ENCODE data around the gene SETBP1. TPM values are rescaled to one million over a fixed set of nuclear protein-coding genes. Genes with fewer than 3 reads are reported as not detected.

SETBP1 gene
- total and polyA plus RNA-seq, 2 of the 4 experiments (the other 2 are of a cell fraction), result 0.19 to 0.36 TPM

DNA sequence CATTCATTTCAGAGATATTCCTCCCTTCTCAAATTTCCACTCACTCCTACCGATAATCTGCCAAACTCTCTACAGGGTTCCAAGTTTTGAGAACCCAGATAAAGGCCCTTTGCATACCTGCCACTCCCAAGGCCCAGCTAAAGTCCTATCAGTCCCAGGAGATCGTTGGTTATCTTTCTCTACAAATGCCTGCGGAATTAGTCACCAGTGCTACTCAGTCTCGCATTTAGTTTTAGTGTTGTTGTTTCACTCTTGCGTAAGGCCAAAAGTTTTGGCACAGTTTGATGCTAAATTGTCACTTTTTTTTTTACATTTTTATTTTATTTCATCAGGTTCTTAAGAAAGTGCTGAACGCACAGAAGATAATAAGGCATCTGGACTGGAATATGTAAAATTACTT lies 29.2 kb upstream of the SETBP1 start:
- Histone ChIP-seq H3K9me1 (ENCODE audit: insufficient read depth, low read length) (peaks cover 9% of the 10 kb centered on the region; the same call in 1 of the 2 replicates), H2AFZ (replicated peaks; ENCODE audit: low read length, poor library complexity) (no peak overlapping the region), H4K20me1 (ENCODE audit: insufficient read depth, low read length) (no peaks in the 10 kb centered on the region), H3K9me3 (ENCODE audit: control insufficient read depth, insufficient read depth, low read length) (no peaks in the 10 kb centered on the region), H3K9ac (ENCODE audit: low read depth, low read length) (no peak overlapping the region), H3K4me2 (ENCODE audit: low read depth, low read length) (no peak overlapping the region), H4K8ac (ENCODE audit: low read depth in 2 of 2, low read length in 2 of 2) (no peak overlapping the region), H2BK5ac (ENCODE audit: low read depth, low read length, poor library complexity, severe bottlenecking) (no peak overlapping the region), H3K4me3 (ENCODE audit: insufficient read depth, low read depth, low read length) (no peak overlapping the region), H4K91ac (ENCODE audit: insufficient read depth, low read depth, low read length) (no peak overlapping the region), H3K27me3 (ENCODE audit: control insufficient read depth, insufficient read depth, low read length) (no peaks in the 10 kb centered on the region), H2BK20ac (ENCODE audit: low read depth, low read length) (no peak overlapping the region), H2AK5ac (ENCODE audit: low read depth, low read length) (no peak overlapping the region), H2BK120ac (ENCODE audit: low read depth, low read length) (no peak overlapping the region), H3K36me3 (ENCODE audit: control insufficient read depth, insufficient read depth, low read length) (no peaks in the 10 kb centered on the region), H3K56ac (ENCODE audit: extremely low read depth, insufficient read depth, low read length) (no peak overlapping the region), H2BK15ac (ENCODE audit: low read depth, low read length) (no peak overlapping the region), H3K27ac (ENCODE audit: insufficient read depth, low read length) (no peak overlapping the region), H2AK9ac (replicated peaks; ENCODE audit: low read depth, low read length, poor library complexity) (no peak overlapping the region), H3K23ac (ENCODE audit: low read depth, low read length) (no peak overlapping the region), H3K18ac (ENCODE audit: low read depth, low read length) (no peak overlapping the region), H3K4ac (ENCODE audit: low read depth, low read length) (no peak overlapping the region), H4K5ac (ENCODE audit: low read depth, low read length) (no peak overlapping the region), H3K4me1 (ENCODE audit: control insufficient read depth, insufficient read depth, low read length) (peaks cover 2% of the 10 kb centered on the region; the same call in 1 of the 2 replicates), H3K79me1 (ENCODE audit: low read depth in 1 of 2, low read length in 2 of 2) (no peaks in the 10 kb centered on the region), H3K14ac (replicated peaks; ENCODE audit: low read depth, low read length) (no peak overlapping the region)
- ChIA-PET POLR2A (ENCODE audit: unreplicated experiment) (no interaction called here), CTCF (no interaction called here)
- in situ Hi-C loops (cut with MboI; ENCODE audit: low sequenced_read_pairs), result no loop called here
- ATAC-seq (ENCODE audit: low read depth) (no peak; the same call in 1 of the 2 replicates), DNase-seq (peak; percentile 54)
- intact Hi-C loops (cut with micrococcal nuclease), result no loop called here
- dilution Hi-C loops (cut with HindIII; ENCODE audit: low sequenced_read_pairs, unreplicated experiment), result no loop called here
- WGBS, 2 experiments (ENCODE audit: extremely low coverage in 2 of 2, insufficient read length in 1 of 2), result 60% methylated on average over 1 of the region's 6 CpGs; no CpG with 5 or more reads in 1 of the 2 experiments
- BruUV-seq (replicated peaks), result no TSS peak
- no peak for TF ChIP-seq NFE2L2 (IDR thresholded peaks at IDR 0.05; ENCODE audit: low read depth, low read length)
- no peak for TF ChIP-seq RAD21 (IDR thresholded peaks at IDR 0.05; ENCODE audit: low read length)
- TF ChIP-seq SMC3 (IDR thresholded peaks at IDR 0.05; ENCODE audit: low read depth, low read length), result no peak
- no peak for TF ChIP-seq RCOR1 (IDR thresholded peaks at IDR 0.05; ENCODE audit: insufficient replicate concordance, low read length)
- peak; percentile 30; the same call in 1 of the 2 replicates for TF ChIP-seq CEBPB (IDR thresholded peaks at IDR 0.05; ENCODE audit: low read depth, low read length)
- no peak for TF ChIP-seq MAZ (IDR thresholded peaks at IDR 0.05; ENCODE audit: borderline replicate concordance, low read depth, low read length)
- no peak for TF ChIP-seq POLR2A (IDR thresholded peaks at IDR 0.05; ENCODE audit: low read depth, low read length)
- no peak for TF ChIP-seq RFX5 (IDR thresholded peaks at IDR 0.05; ENCODE audit: low read depth, low read length)

Data from IMR-90 (cell line).